Naive thymus-derived CD4-positive, alpha-beta T cell (primary cell): ENCODE measurements around the gene MACROD2. TPM values are rescaled to one million over a fixed set of nuclear protein-coding genes. Genes with fewer than 3 reads are reported as not detected.

Source experiments
- ATAC-seq: fragments of 150-1000 bp; cut with Tn5 transposase; 2 replicates; pipeline ENCODE4 v1.10.0; 2021; ENCODE audit warnings: mild to moderate bottlenecking, moderate library complexity
- CTCF ChIA-PET: fragments of 350-600 bp; sonication (Branson Sonifier 250); formaldehyde crosslinking; loops from one replicate; lab custom pipeline; 2021; ENCODE audit warnings: antibody characterized with exemption; lab: Charles Lee
- POLR2A ChIA-PET: fragments of 350-600 bp; sonication (Branson Sonifier 250); formaldehyde crosslinking; loops from one replicate; lab custom pipeline; 2021; ENCODE audit warnings: antibody characterized with exemption, inconsistent platforms; lab: Charles Lee
- DNase-seq, 9 donors: peaks; one replicate each; pipeline versions ENCODE4 v3.0.0 to v3.0.0-alpha.2; 2020 to 2022; ENCODE audit warnings: mixed read lengths in 1 of 9
- H3K27ac ChIP-seq: one replicate; pipeline ENCODE4 v1.7.0; 2013; ENCODE audit warnings: mild to moderate bottlenecking, low read depth, low read length, moderate library complexity
- H3K27me3 ChIP-seq, 2 donors: one replicate each; pipeline ENCODE4 v1.7.0; 2013; ENCODE audit warnings: low read length in 2 of 2, mild to moderate bottlenecking in 2 of 2, moderate library complexity in 2 of 2; ENCODE audit not compliant: control insufficient read depth in 2 of 2, insufficient read depth in 2 of 2
- H3K36me3 ChIP-seq, 3 experiments: 1 replicate in 2 of 3; 2 replicates in 1 of 3; pipeline ENCODE4 v1.7.0; 2013; ENCODE audit warnings: low read length in 3 of 3, mild to moderate bottlenecking in 3 of 3, moderate library complexity in 1 of 3; ENCODE audit not compliant: insufficient read depth in 3 of 3, control insufficient read depth in 2 of 3
- H3K4me1 ChIP-seq, 2 donors: one replicate each; pipeline ENCODE4 v1.7.0; 2013; ENCODE audit warnings: low read length in 2 of 2, mild to moderate bottlenecking in 2 of 2, moderate library complexity in 1 of 2; ENCODE audit not compliant: control insufficient read depth in 2 of 2, insufficient read depth in 2 of 2
- H3K4me3 ChIP-seq: 2 replicates; pipeline ENCODE4 v1.7.0; 2013; ENCODE audit warnings: mild to moderate bottlenecking, low read length
- H3K9me3 ChIP-seq, 3 experiments: 1 replicate in 2 of 3; 2 replicates in 1 of 3; pipeline ENCODE4 v1.7.0; 2013; ENCODE audit warnings: low read length in 3 of 3; ENCODE audit not compliant: control insufficient read depth in 2 of 3
- H3K27ac Mint-ChIP-seq, 9 donors: one replicate each; pipeline ENCODE4 v1.8.0; 2020 to 2022; ENCODE audit warnings: mixed read lengths in 9 of 9, mild to moderate bottlenecking in 8 of 9, moderate library complexity in 5 of 9, inconsistent platforms in 2 of 9
- H3K27me3 Mint-ChIP-seq, 5 donors: one replicate each; pipeline ENCODE4 v1.8.0; 2021 to 2022; ENCODE audit warnings: mixed read lengths in 5 of 5, mild to moderate bottlenecking in 1 of 5
- H3K36me3 Mint-ChIP-seq, 5 donors: one replicate each; pipeline ENCODE4 v1.8.0; 2020 to 2022; ENCODE audit warnings: mixed read lengths in 5 of 5, mild to moderate bottlenecking in 3 of 5, inconsistent platforms in 1 of 5
- H3K4me1 Mint-ChIP-seq, 7 donors: one replicate each; pipeline ENCODE4 v1.8.0; 2020 to 2022; ENCODE audit warnings: mixed read lengths in 7 of 7, mild to moderate bottlenecking in 3 of 7, inconsistent platforms in 1 of 7
- H3K4me3 Mint-ChIP-seq, 10 donors: one replicate each; pipeline ENCODE4 v1.8.0; 2020 to 2022; ENCODE audit warnings: mild to moderate bottlenecking in 10 of 10, mixed read lengths in 10 of 10, moderate library complexity in 6 of 10, inconsistent platforms in 2 of 10
- H3K9me3 Mint-ChIP-seq, 11 donors: one replicate each; pipeline ENCODE4 v1.8.0; 2020 to 2022; ENCODE audit warnings: mixed read lengths in 11 of 11, mild to moderate bottlenecking in 4 of 11, inconsistent platforms in 1 of 11, moderate library complexity in 1 of 11
- intact Hi-C, 2 donors: fragments of 100-400 bp; cut with micrococcal nuclease; formaldehyde crosslinking; loops; one replicate each; pipeline ENCODE4 v1.15.1; 2023
- polyA plus RNA-seq, 2 donors: library from polyadenylated mRNA; unstranded; fragments of 300-500 nt; fragmentation: Illumina TruSeq; gene quantifications; one replicate each; pipeline ENCODE4 v1.2.3, GENCODE V29; 2021
- total RNA-seq, 6 experiments: library from RNA in 5 of 6; stranded (reverse) in 5 of 6; gene quantifications; 1 replicate in 5 of 6; 2 replicates in 1 of 6; pipeline ENCODE4 v1.2.3 and lab custom pipeline; 2021 to 2026

The MACROD2 gene
- total and polyA plus RNA-seq, 7 experiments from 2014 or later, result 0.27 to 0.86 (median 0.34) TPM; not detected in 4

- ChIA-PET CTCF (no interaction called here), POLR2A (no interaction called here)
- no peak overlapping the region for H3K4me3 Mint-ChIP-seq
- no peak overlapping the region for H3K27ac Mint-ChIP-seq
- Histone ChIP-seq H3K36me3 (no peaks in the 10 kb centered on the region), H3K27me3 (no peaks in the 10 kb centered on the region), H3K9me3 (peaks cover 0 to 3% (median 0%) of the 10 kb centered on the region in 3 experiments), H3K4me1 (no peaks in the 10 kb centered on the region), H3K27ac (no peak overlapping the region), H3K4me3 (no peak overlapping the region)
- H3K27me3 Mint-ChIP-seq, result no peaks in the 10 kb centered on the region
- H3K9me3 Mint-ChIP-seq, result peaks cover 3 to 26% (median 5%) of the 10 kb centered on the region in 11 donors
- H3K4me1 Mint-ChIP-seq, result no peaks in the 10 kb centered on the region
- no peak for ATAC-seq
- DNase-seq, result no peak
- intact Hi-C loops, result no loop called here
- peaks cover 0 to 3% (median 0%) of the 10 kb centered on the region in 5 donors for H3K36me3 Mint-ChIP-seq
Measured at GRCh38 chr20:14634665-14635064, 639.3 kb downstream of the MACROD2 start.

GRCh38 chr20:14637441-14637840 lies 642.1 kb downstream of the MACROD2 start:
- DNase-seq, result no peak
- ChIA-PET POLR2A (no interaction called here), CTCF (no interaction called here)
- ATAC-seq, result no peak
- Histone ChIP-seq H3K4me3 (no peak overlapping the region), H3K27me3 (no peaks in the 10 kb centered on the region), H3K4me1 (no peaks in the 10 kb centered on the region), H3K27ac (no peak overlapping the region), H3K36me3 (no peaks in the 10 kb centered on the region), H3K9me3 (peaks cover 0 to 3% (median 0%) of the 10 kb centered on the region in 3 experiments)
- no peaks in the 10 kb centered on the region for H3K4me1 Mint-ChIP-seq
- peaks cover 3 to 30% (median 9%) of the 10 kb centered on the region in 11 donors for H3K9me3 Mint-ChIP-seq
- H3K27me3 Mint-ChIP-seq, result no peaks in the 10 kb centered on the region
- intact Hi-C loops, result no loop called here
- H3K4me3 Mint-ChIP-seq, result no peak overlapping the region
- peaks cover 0 to 3% (median 0%) of the 10 kb centered on the region in 5 donors for H3K36me3 Mint-ChIP-seq
- H3K27ac Mint-ChIP-seq, result no peak overlapping the region

- ATAC-seq (no peak), DNase-seq (no peak)
- H3K27me3 Mint-ChIP-seq, result no peaks in the 10 kb centered on the region
- Histone ChIP-seq H3K4me3 (no peak overlapping the region), H3K27me3 (no peaks in the 10 kb centered on the region), H3K36me3 (no peaks in the 10 kb centered on the region), H3K9me3 (no peaks in the 10 kb centered on the region), H3K4me1 (no peaks in the 10 kb centered on the region), H3K27ac (no peak overlapping the region)
- peaks cover 0 to 20% (median 3%) of the 10 kb centered on the region in 11 donors for H3K9me3 Mint-ChIP-seq
- H3K4me1 Mint-ChIP-seq, result no peaks in the 10 kb centered on the region
- no peak overlapping the region for H3K27ac Mint-ChIP-seq
- H3K4me3 Mint-ChIP-seq, result no peak overlapping the region
- no peaks in the 10 kb centered on the region for H3K36me3 Mint-ChIP-seq
- intact Hi-C loops, result no loop called here
- POLR2A ChIA-PET, result no interaction called here
- CTCF ChIA-PET, result no interaction called here
Measured at GRCh38 chr20:14643146-14643545, 647.8 kb downstream of the MACROD2 start.

- no peaks in the 10 kb centered on the region for H3K9me3 ChIP-seq
- Mint-ChIP-seq H3K36me3 (no peaks in the 10 kb centered on the region), H3K9me3 (peaks cover 0 to 20% (median 3%) of the 10 kb centered on the region in 11 donors), H3K27ac (no peak overlapping the region), H3K4me3 (no peak overlapping the region), H3K4me1 (no peaks in the 10 kb centered on the region), H3K27me3 (no peaks in the 10 kb centered on the region)
- CTCF ChIA-PET, result no interaction called here
- no peaks in the 10 kb centered on the region for H3K4me1 ChIP-seq
- ATAC-seq (no peak), DNase-seq (no peak)
- H3K27me3 ChIP-seq, result no peaks in the 10 kb centered on the region
- no peaks in the 10 kb centered on the region for H3K36me3 ChIP-seq
- H3K27ac ChIP-seq, result no peak overlapping the region
- H3K4me3 ChIP-seq, result no peak overlapping the region
- POLR2A ChIA-PET, result no interaction called here
- intact Hi-C loops, result no loop called here
Measured at GRCh38 chr20:14643556-14643955, 648.2 kb downstream of the MACROD2 start.

GRCh38 chr20:14644306-14645097 lies 649.2 kb downstream of the MACROD2 start:
- peaks cover 0 to 20% (median 2%) of the 10 kb centered on the region in 11 donors for H3K9me3 Mint-ChIP-seq
- ChIA-PET CTCF (no interaction called here), POLR2A (no interaction called here)
- Histone ChIP-seq H3K9me3 (no peaks in the 10 kb centered on the region), H3K27ac (no peak overlapping the region), H3K27me3 (no peaks in the 10 kb centered on the region), H3K4me3 (no peak overlapping the region), H3K36me3 (no peaks in the 10 kb centered on the region), H3K4me1 (no peaks in the 10 kb centered on the region)
- H3K4me3 Mint-ChIP-seq, result no peak overlapping the region
- H3K4me1 Mint-ChIP-seq, result no peaks in the 10 kb centered on the region
- no peak for ATAC-seq
- H3K27me3 Mint-ChIP-seq, result no peaks in the 10 kb centered on the region
- no peak overlapping the region for H3K27ac Mint-ChIP-seq
- intact Hi-C loops, result no loop called here
- DNase-seq, result no peak
- H3K36me3 Mint-ChIP-seq, result no peaks in the 10 kb centered on the region

- no peak for ATAC-seq
- Histone ChIP-seq H3K9me3 (no peaks in the 10 kb centered on the region), H3K36me3 (no peaks in the 10 kb centered on the region), H3K4me3 (no peak overlapping the region), H3K27me3 (no peaks in the 10 kb centered on the region), H3K27ac (no peak overlapping the region), H3K4me1 (no peaks in the 10 kb centered on the region)
- Mint-ChIP-seq H3K9me3 (peaks cover 0 to 24% (median 5%) of the 10 kb centered on the region in 11 donors), H3K36me3 (no peaks in the 10 kb centered on the region), H3K4me1 (no peaks in the 10 kb centered on the region), H3K27ac (no peak overlapping the region), H3K4me3 (no peak overlapping the region), H3K27me3 (no peaks in the 10 kb centered on the region)
- CTCF ChIA-PET, result no interaction called here
- intact Hi-C loops, result no loop called here
- POLR2A ChIA-PET, result no interaction called here
- DNase-seq, result no peak
Measured at GRCh38 chr20:14647016-14647415, 651.7 kb downstream of the MACROD2 start.

- Mint-ChIP-seq H3K9me3 (peaks cover 0 to 21% (median 4%) of the 10 kb centered on the region in 11 donors), H3K4me1 (no peaks in the 10 kb centered on the region), H3K4me3 (no peak overlapping the region), H3K27ac (no peak overlapping the region), H3K27me3 (no peaks in the 10 kb centered on the region), H3K36me3 (no peaks in the 10 kb centered on the region)
- intact Hi-C loops, result no loop called here
- no peaks in the 10 kb centered on the region for H3K4me1 ChIP-seq
- H3K27ac ChIP-seq, result no peak overlapping the region
- DNase-seq (no peak), ATAC-seq (no peak)
- POLR2A ChIA-PET, result no interaction called here
- H3K9me3 ChIP-seq, result no peaks in the 10 kb centered on the region
- H3K4me3 ChIP-seq, result no peak overlapping the region
- no peaks in the 10 kb centered on the region for H3K27me3 ChIP-seq
- CTCF ChIA-PET, result no interaction called here
- no peaks in the 10 kb centered on the region for H3K36me3 ChIP-seq
Measured at GRCh38 chr20:14649662-14650061, 654.3 kb downstream of the MACROD2 start.
